ENCODE results near the gene UST.
"Not testable (repeated sequence)": the region's sequence is repeated elsewhere in the genome, so short reads cannot be mapped to it uniquely, and the experiment has no call there.

DNA sequence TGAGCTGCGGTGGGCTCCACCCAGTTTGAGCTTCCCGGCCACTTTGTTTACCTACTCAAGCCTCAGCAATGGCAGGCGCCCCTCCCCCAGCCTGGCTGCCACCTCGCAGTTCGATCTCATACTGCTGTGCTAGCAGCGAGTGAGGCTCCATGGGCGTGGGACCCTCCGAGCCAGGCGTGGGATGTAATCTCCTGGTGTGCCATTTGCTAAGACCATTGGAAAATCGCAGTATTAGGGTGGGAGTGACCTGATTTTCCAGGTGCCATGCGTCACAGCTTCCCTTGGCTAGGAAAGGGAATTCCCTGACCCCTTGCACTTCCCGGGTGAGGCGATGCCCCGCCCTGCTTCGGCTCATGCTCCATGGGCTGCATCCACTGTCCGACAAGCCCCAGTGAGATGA is 117.3 kb downstream of the UST start:
- TF ChIP-seq CTCF (IDR thresholded peaks at IDR 0.05); EZH2 (IDR thresholded peaks at IDR 0.05; ENCODE audit: borderline replicate concordance, insufficient read depth, low read depth, low read length, poor library complexity, severe bottlenecking): not testable (repeated sequence)
